GM23338 (cell line): ENCODE data around the gene RFX7.

ENCODE experiments used
- CTCF ChIP-seq, 2 experiments: fragments of 200-600 bp in 1 of 2; sonication (generic) in 1 of 2; conservative IDR thresholded peaks; 2 replicates each; pipeline versions ENCODE4 v1.5.1 to v1.6.1; 2016 to 2017; ENCODE audit warnings: antibody characterized with exemption in 2 of 2, low read depth in 2 of 2, mild to moderate bottlenecking in 2 of 2, moderate library complexity in 1 of 2
- EZH2 ChIP-seq: fragments of 200-600 bp; sonication (generic); IDR thresholded peaks from one replicate; pipeline ENCODE4 v1.8.0; 2017; ENCODE audit warnings: antibody characterized with exemption, mild to moderate bottlenecking, low read depth; ENCODE audit not compliant: unreplicated experiment

GRCh38 chr15:56168394-56168793, 75.3 kb downstream of the RFX7 start:
- TF ChIP-seq CTCF (conservative IDR thresholded peaks at IDR 0.05; ENCODE audit: low read depth in 2 of 2) (no peak), EZH2 (no peak)
